SU-DHL-6 (cell line): ENCODE data around the gene LEPROT.

Experiments used
- CTCF ChIP-seq: fragments of 200-600 bp; sonication (generic); IDR thresholded peaks from one replicate; pipeline ENCODE4 v1.5.1; 2017; ENCODE audit warnings: antibody characterized with exemption, mild to moderate bottlenecking, low read length, moderate library complexity; ENCODE audit not compliant: insufficient read depth, poor library complexity, severe bottlenecking
- EZH2phosphoT487 ChIP-seq: fragments of 200-600 bp; sonication (generic), shearing (Covaris generic); conservative IDR thresholded peaks from 2 replicates; pipeline ENCODE4 v1.6.1; 2018; ENCODE audit warnings: mild to moderate bottlenecking, antibody characterized with exemption, low read length, moderate library complexity, mixed read lengths

GRCh38 chr1:65469126-65469888, 48.8 kb downstream of the LEPROT start:
- TF ChIP-seq CTCF (no peak), EZH2phosphoT487 (no peak)
